GM21360 (cell line): ENCODE results near the gene CORO2B.
"Not testable (repeated sequence)": the region's sequence is repeated elsewhere in the genome, so short reads cannot be mapped to it uniquely, and the experiment has no call there.

Experiments used
- ATAC-seq: cut with Tn5 transposase; IDR thresholded peaks from one replicate; pipeline ENCODE4 v1.9.1; 2021; ENCODE audit warnings: mild to moderate bottlenecking, moderate library complexity; ENCODE audit not compliant: unreplicated experiment

CORO2B gene

GRCh38 chr15:68643216-68643830, 64.5 kb downstream of the CORO2B start:
- ATAC-seq, result no peak

GRCh38 chr15:68644083-68644904, 65.5 kb downstream of the CORO2B start:
- ATAC-seq, result no peak

- ATAC-seq, result no peak
Observed at GRCh38 chr15:68644996-68645395, 66.2 kb downstream of the CORO2B start.

GRCh38 chr15:68646156-68646555, 67.4 kb downstream of the CORO2B start:
- no peak for ATAC-seq

GRCh38 chr15:68646696-68647095, 67.9 kb downstream of the CORO2B start:
- ATAC-seq, result no peak

GRCh38 chr15:68647361-68647760, 68.6 kb downstream of the CORO2B start:
- not testable (repeated sequence) for ATAC-seq

- ATAC-seq, result no peak
Observed at GRCh38 chr15:68650901-68651709, 72.3 kb downstream of the CORO2B start.

GRCh38 chr15:68651916-68652525, 73.2 kb downstream of the CORO2B start:
- no peak for ATAC-seq

GRCh38 chr15:68653031-68653635, 74.3 kb downstream of the CORO2B start:
- no peak for ATAC-seq

GRCh38 chr15:68653801-68654200, 75.0 kb downstream of the CORO2B start:
- ATAC-seq, result no peak

- ATAC-seq, result no peak
Observed at GRCh38 chr15:68654786-68655560, 76.2 kb downstream of the CORO2B start.

- no peak for ATAC-seq
Observed at GRCh38 chr15:68655686-68656437, 77.1 kb downstream of the CORO2B start.

GRCh38 chr15:68656438-68656739, 77.6 kb downstream of the CORO2B start:
- ATAC-seq, result no peak

- ATAC-seq, result no peak
Observed at GRCh38 chr15:68658151-68658550, 79.4 kb downstream of the CORO2B start.

GRCh38 chr15:68658641-68659358, 80.0 kb downstream of the CORO2B start:
- ATAC-seq, result no peak

- no peak for ATAC-seq
Observed at GRCh38 chr15:68663526-68663925, 84.7 kb downstream of the CORO2B start.

- ATAC-seq, result no peak
Observed at GRCh38 chr15:68666120-68666811, 87.5 kb downstream of the CORO2B start.

- ATAC-seq, result no peak
Observed at GRCh38 chr15:68666812-68667450, 88.1 kb downstream of the CORO2B start.
